ENCODE data around the gene SYNM.

Gene SYNM

DNA sequence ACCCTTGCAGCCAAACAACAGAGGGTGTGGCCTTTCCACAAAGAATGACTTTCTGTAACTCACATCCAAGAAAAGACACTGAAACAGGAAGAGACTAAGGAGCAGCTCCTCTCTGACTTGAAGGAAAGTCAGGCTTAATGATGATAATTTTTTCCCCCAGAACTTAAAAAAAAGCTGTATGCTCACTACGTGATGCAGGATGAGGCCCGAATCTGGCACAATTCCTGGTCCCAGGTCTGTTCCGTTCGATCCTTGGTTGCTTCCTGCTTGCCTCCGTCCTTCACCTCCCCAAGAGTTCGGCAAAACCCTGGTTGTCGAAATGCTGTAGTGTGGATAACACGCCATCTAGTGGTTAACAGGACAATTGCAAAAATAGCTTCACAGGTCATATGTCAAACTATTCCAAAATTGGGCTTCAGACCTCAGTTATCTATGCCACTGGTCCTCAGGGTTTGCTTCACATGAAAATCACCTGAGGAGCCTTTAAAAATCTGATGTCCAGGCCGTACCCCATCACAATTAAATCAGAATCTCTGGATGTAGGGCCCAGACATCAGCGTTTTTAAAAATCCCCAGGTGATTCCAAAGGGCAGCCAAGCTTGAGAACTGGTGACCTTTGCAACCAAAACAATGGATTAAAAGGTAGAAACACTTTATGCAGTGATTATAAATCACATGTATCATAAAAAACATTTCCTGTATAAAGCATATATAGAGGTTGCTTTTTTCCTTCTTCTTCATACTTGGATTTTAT lies 28.1 kb upstream of the SYNM start:
- Histone ChIP-seq H4K91ac (ENCODE audit: low read depth, low read length, poor library complexity) (no peak overlapping the region), H4K8ac (ENCODE audit: low read depth, low read length) (no peak overlapping the region), H3K23ac (ENCODE audit: low read depth, low read length, poor library complexity) (no peak overlapping the region), H2BK5ac (ENCODE audit: low read length) (no peak overlapping the region), H2BK15ac (ENCODE audit: low read length) (no peak overlapping the region), H2AFZ (ENCODE audit: low read length) (peak overlapping the region; percentile 73), H3K4me3 (ENCODE audit: low read length in 2 of 2) (peak overlapping the region in 1 of 2 donors; percentile 29), H3K27ac (replicated peaks; ENCODE audit: low read length) (no peak overlapping the region), H2BK120ac (ENCODE audit: low read depth, low read length) (no peak overlapping the region), H3K27me3 (ENCODE audit: control insufficient read depth in 3 of 3, insufficient read depth in 3 of 3, low read depth in 1 of 3, low read length in 3 of 3) (peaks cover 0 to 4% (median 0%) of the 10 kb centered on the region in 3 experiments), H3K9ac (ENCODE audit: low read depth, low read length, poor library complexity) (no peak overlapping the region), H3K79me1 (ENCODE audit: low read depth, low read length) (no peaks in the 10 kb centered on the region), H3K4ac (ENCODE audit: low read length) (no peak overlapping the region), H3K9me3 (replicated peaks in 1 of 2; ENCODE audit: control insufficient read depth in 2 of 2, insufficient read depth in 1 of 2, low read depth in 1 of 2, low read length in 2 of 2) (no peaks in the 10 kb centered on the region), H3K14ac (ENCODE audit: low read length) (no peak overlapping the region), H3K4me1 (ENCODE audit: control insufficient read depth in 2 of 2, insufficient read depth in 1 of 2, low read depth in 1 of 2, low read length in 2 of 2) (peaks cover 0 to 3% of the 10 kb centered on the region in 2 donors), H3K18ac (ENCODE audit: low read length) (no peak overlapping the region), H3K36me3 (replicated peaks in 1 of 2; ENCODE audit: control insufficient read depth in 2 of 2, insufficient read depth in 2 of 2, low read length in 2 of 2) (no peaks in the 10 kb centered on the region), H2AK5ac (ENCODE audit: low read depth, low read length) (no peak overlapping the region), H3K4me2 (ENCODE audit: insufficient read depth, low read length, poor library complexity, severe bottlenecking) (no peak overlapping the region), H2BK12ac (ENCODE audit: low read length) (no peak overlapping the region)
- peak; percentile 69 for DNase-seq (ENCODE audit: low spot score)
- no CpG with 5 or more reads among the region's 10 CpGs for WGBS, 2 donors (ENCODE audit: extremely low coverage in 2 of 2, insufficient read length in 2 of 2, insufficient replicate concordance in 1 of 2)

DNA sequence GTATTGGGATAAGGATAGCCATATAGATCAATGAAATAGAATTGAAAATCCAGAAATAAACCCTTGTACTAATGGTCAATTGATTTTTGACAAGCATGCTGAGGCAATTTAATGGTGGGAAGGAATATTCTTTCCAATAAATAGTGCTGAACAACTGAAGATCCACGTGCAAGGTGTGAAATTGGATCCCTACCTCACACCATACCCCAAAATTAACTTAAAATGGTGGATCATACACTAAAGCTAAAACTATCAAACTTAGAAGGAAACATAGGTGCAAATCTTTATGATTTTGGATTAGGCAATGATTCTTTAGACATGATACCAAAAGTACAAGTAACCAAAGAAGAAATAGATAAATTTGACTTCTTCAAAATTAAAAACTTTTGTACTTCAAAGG lies 22.1 kb upstream of the SYNM start:
- no peak for DNase-seq (ENCODE audit: low spot score)
- Histone ChIP-seq H3K4me3 (ENCODE audit: low read length in 2 of 2) (no peak overlapping the region), H2BK120ac (ENCODE audit: low read depth, low read length) (no peak overlapping the region), H3K4ac (ENCODE audit: low read length) (no peak overlapping the region), H2AFZ (ENCODE audit: low read length) (no peak overlapping the region), H3K14ac (ENCODE audit: low read length) (no peak overlapping the region), H3K18ac (ENCODE audit: low read length) (no peak overlapping the region), H3K9ac (ENCODE audit: low read depth, low read length, poor library complexity) (no peak overlapping the region), H3K27ac (replicated peaks; ENCODE audit: low read length) (no peak overlapping the region), H3K23ac (ENCODE audit: low read depth, low read length, poor library complexity) (no peak overlapping the region), H2BK12ac (ENCODE audit: low read length) (no peak overlapping the region), H2BK5ac (ENCODE audit: low read length) (no peak overlapping the region), H4K91ac (ENCODE audit: low read depth, low read length, poor library complexity) (no peak overlapping the region), H2AK5ac (ENCODE audit: low read depth, low read length) (no peak overlapping the region), H3K27me3 (ENCODE audit: control insufficient read depth in 3 of 3, insufficient read depth in 3 of 3, low read depth in 1 of 3, low read length in 3 of 3) (peaks cover 0 to 4% (median 1%) of the 10 kb centered on the region in 3 experiments), H3K4me1 (ENCODE audit: control insufficient read depth in 2 of 2, insufficient read depth in 1 of 2, low read depth in 1 of 2, low read length in 2 of 2) (no peaks in the 10 kb centered on the region), H3K79me1 (ENCODE audit: low read depth, low read length) (no peaks in the 10 kb centered on the region), H2BK15ac (ENCODE audit: low read length) (no peak overlapping the region), H3K4me2 (ENCODE audit: insufficient read depth, low read length, poor library complexity, severe bottlenecking) (no peak overlapping the region), H3K9me3 (replicated peaks in 1 of 2; ENCODE audit: control insufficient read depth in 2 of 2, insufficient read depth in 1 of 2, low read depth in 1 of 2, low read length in 2 of 2) (peaks cover 1 to 4% of the 10 kb centered on the region in 2 donors), H4K8ac (ENCODE audit: low read depth, low read length) (no peak overlapping the region), H3K36me3 (replicated peaks in 1 of 2; ENCODE audit: control insufficient read depth in 2 of 2, insufficient read depth in 2 of 2, low read length in 2 of 2) (no peaks in the 10 kb centered on the region)
- WGBS, 2 donors (ENCODE audit: extremely low coverage in 2 of 2, insufficient read length in 2 of 2, insufficient replicate concordance in 1 of 2), result no CpG with 5 or more reads among the region's 1 CpG

DNA sequence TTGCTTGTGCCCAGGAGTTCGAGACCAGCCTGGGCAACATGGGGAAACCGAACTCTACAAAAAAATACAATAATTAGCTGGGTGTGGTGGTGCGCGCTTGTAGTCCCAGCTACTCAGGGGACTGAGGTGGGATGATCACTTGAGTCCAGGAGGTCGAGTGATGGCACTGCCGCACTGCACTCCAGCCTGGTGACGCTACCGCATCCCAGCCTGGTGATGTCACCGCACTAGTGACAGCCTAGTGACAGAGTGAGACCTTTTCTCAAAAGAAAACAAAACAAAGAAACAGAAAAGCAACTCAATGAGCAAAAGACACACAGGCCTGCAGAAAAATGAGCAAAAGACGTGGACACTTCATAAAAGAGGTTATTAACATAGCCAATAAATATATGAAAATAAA lies 19.9 kb upstream of the SYNM start:
- H2AK5ac ChIP-seq (ENCODE audit: low read depth, low read length), result no peak overlapping the region
- no peak overlapping the region for H2AFZ ChIP-seq (ENCODE audit: low read length)
- H3K27me3 ChIP-seq (ENCODE audit: control insufficient read depth in 3 of 3, insufficient read depth in 3 of 3, low read depth in 1 of 3, low read length in 3 of 3), result peaks cover 0 to 1% (median 0%) of the 10 kb centered on the region in 3 experiments
- H3K23ac ChIP-seq (ENCODE audit: low read depth, low read length, poor library complexity), result no peak overlapping the region
- no peak for DNase-seq (ENCODE audit: low spot score)
- no peak overlapping the region for H3K9ac ChIP-seq (ENCODE audit: low read depth, low read length, poor library complexity)
- H3K18ac ChIP-seq (ENCODE audit: low read length), result no peak overlapping the region
- no peaks in the 10 kb centered on the region for H3K79me1 ChIP-seq (ENCODE audit: low read depth, low read length)
- H3K4ac ChIP-seq (ENCODE audit: low read length), result no peak overlapping the region
- no peak overlapping the region for H4K8ac ChIP-seq (ENCODE audit: low read depth, low read length)
- peaks cover 1 to 4% of the 10 kb centered on the region in 2 donors for H3K9me3 ChIP-seq (replicated peaks in 1 of 2; ENCODE audit: control insufficient read depth in 2 of 2, insufficient read depth in 1 of 2, low read depth in 1 of 2, low read length in 2 of 2)
- no peaks in the 10 kb centered on the region for H3K4me1 ChIP-seq (ENCODE audit: control insufficient read depth in 2 of 2, insufficient read depth in 1 of 2, low read depth in 1 of 2, low read length in 2 of 2)
- H3K4me3 ChIP-seq (ENCODE audit: low read length in 2 of 2), result no peak overlapping the region
- H4K91ac ChIP-seq (ENCODE audit: low read depth, low read length, poor library complexity), result no peak overlapping the region
- no peak overlapping the region for H2BK5ac ChIP-seq (ENCODE audit: low read length)
- H2BK15ac ChIP-seq (ENCODE audit: low read length), result no peak overlapping the region
- H3K36me3 ChIP-seq (replicated peaks in 1 of 2; ENCODE audit: control insufficient read depth in 2 of 2, insufficient read depth in 2 of 2, low read length in 2 of 2), result no peaks in the 10 kb centered on the region
- no peak overlapping the region for H3K27ac ChIP-seq (replicated peaks; ENCODE audit: low read length)
- no peak overlapping the region for H3K4me2 ChIP-seq (ENCODE audit: insufficient read depth, low read length, poor library complexity, severe bottlenecking)
- H2BK12ac ChIP-seq (ENCODE audit: low read length), result no peak overlapping the region
- no CpG with 5 or more reads among the region's 10 CpGs for WGBS, 2 donors (ENCODE audit: extremely low coverage in 2 of 2, insufficient read length in 2 of 2, insufficient replicate concordance in 1 of 2)
- no peak overlapping the region for H2BK120ac ChIP-seq (ENCODE audit: low read depth, low read length)
- no peak overlapping the region for H3K14ac ChIP-seq (ENCODE audit: low read length)

DNA sequence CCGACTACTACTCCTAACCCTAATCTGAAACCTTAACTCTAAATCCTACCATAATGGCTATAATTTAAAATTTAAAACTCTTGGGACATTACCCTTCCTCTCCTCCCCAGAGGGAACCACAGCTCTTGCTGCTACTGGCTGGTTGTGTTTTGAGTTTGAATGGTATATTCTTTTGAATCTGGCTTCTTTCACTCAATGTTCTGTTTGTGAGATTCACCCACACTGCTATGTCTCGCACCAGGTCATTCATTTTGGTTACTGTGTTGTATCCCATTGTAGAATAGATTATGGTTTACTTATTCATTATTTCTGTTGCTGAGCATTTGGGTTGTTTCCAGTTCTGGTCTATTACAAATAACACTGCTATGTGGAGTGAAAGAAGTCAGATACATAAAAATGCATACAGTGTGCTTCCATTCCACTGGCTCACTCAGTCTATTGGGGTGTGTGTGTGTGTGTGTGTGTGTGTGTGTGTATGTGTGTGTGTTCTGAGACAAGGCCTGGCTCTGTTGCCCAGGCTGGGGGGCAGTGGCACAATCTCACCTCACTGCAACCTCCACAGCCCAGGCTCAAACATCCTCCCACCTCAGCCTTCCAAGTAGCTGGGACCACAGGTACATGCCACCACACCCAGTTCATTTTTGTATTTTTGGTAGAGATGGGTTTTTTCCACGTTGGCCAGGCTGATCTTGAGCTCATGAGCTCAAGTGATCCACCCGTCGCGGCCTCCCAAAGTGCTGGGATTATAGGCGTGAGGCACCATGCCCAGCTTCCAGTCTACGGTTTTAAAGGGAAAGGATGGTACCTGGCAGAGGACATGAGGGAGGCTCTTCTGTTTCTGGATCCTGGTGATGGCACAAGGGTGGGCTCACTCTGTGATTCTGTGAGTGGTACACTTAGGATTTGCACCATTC lies 19.2 kb upstream of the SYNM start:
- H2BK5ac ChIP-seq (ENCODE audit: low read length), result no peak overlapping the region
- peaks cover 1 to 4% of the 10 kb centered on the region in 2 donors for H3K9me3 ChIP-seq (replicated peaks in 1 of 2; ENCODE audit: control insufficient read depth in 2 of 2, insufficient read depth in 1 of 2, low read depth in 1 of 2, low read length in 2 of 2)
- H3K9ac ChIP-seq (ENCODE audit: low read depth, low read length, poor library complexity), result no peak overlapping the region
- no peak overlapping the region for H2BK15ac ChIP-seq (ENCODE audit: low read length)
- no peak overlapping the region for H4K91ac ChIP-seq (ENCODE audit: low read depth, low read length, poor library complexity)
- no peak for DNase-seq (ENCODE audit: low spot score)
- no peak overlapping the region for H3K4me2 ChIP-seq (ENCODE audit: insufficient read depth, low read length, poor library complexity, severe bottlenecking)
- no peak overlapping the region for H4K8ac ChIP-seq (ENCODE audit: low read depth, low read length)
- no peaks in the 10 kb centered on the region for H3K79me1 ChIP-seq (ENCODE audit: low read depth, low read length)
- WGBS, 2 donors (ENCODE audit: extremely low coverage in 2 of 2, insufficient read length in 2 of 2, insufficient replicate concordance in 1 of 2), result no CpG with 5 or more reads among the region's 8 CpGs
- no peak overlapping the region for H3K27ac ChIP-seq (replicated peaks; ENCODE audit: low read length)
- no peak overlapping the region for H2AK5ac ChIP-seq (ENCODE audit: low read depth, low read length)
- H3K18ac ChIP-seq (ENCODE audit: low read length), result no peak overlapping the region
- no peak overlapping the region for H3K4ac ChIP-seq (ENCODE audit: low read length)
- no peak overlapping the region for H3K23ac ChIP-seq (ENCODE audit: low read depth, low read length, poor library complexity)
- no peaks in the 10 kb centered on the region for H3K4me1 ChIP-seq (ENCODE audit: control insufficient read depth in 2 of 2, insufficient read depth in 1 of 2, low read depth in 1 of 2, low read length in 2 of 2)
- no peaks in the 10 kb centered on the region for H3K36me3 ChIP-seq (replicated peaks in 1 of 2; ENCODE audit: control insufficient read depth in 2 of 2, insufficient read depth in 2 of 2, low read length in 2 of 2)
- no peak overlapping the region for H2AFZ ChIP-seq (ENCODE audit: low read length)
- H3K14ac ChIP-seq (ENCODE audit: low read length), result no peak overlapping the region
- H3K4me3 ChIP-seq (ENCODE audit: low read length in 2 of 2), result no peak overlapping the region
- no peak overlapping the region for H2BK12ac ChIP-seq (ENCODE audit: low read length)
- H3K27me3 ChIP-seq (ENCODE audit: control insufficient read depth in 3 of 3, insufficient read depth in 3 of 3, low read depth in 1 of 3, low read length in 3 of 3), result peaks cover 0 to 1% (median 0%) of the 10 kb centered on the region in 3 experiments
- H2BK120ac ChIP-seq (ENCODE audit: low read depth, low read length), result no peak overlapping the region
